Liver (tissue), 9 donors: ENCODE data around the gene SYNPO2. TPM values are rescaled to one million over a fixed set of nuclear protein-coding genes. Genes with fewer than 3 reads are reported as not detected.

ENCODE experiments used
- DNase-seq: peaks from one replicate; pipeline ENCODE4 v3.0.0-alpha.2; 2017; ENCODE audit warnings: low spot score
- H3K27ac ChIP-seq, 2 donors: one replicate each; pipeline ENCODE4 v1.7.0; 2013; ENCODE audit warnings: inconsistent platforms in 2 of 2, low read length in 2 of 2, control low read depth in 1 of 2, low read depth in 1 of 2, mild to moderate bottlenecking in 1 of 2
- H3K27me3 ChIP-seq, 4 donors: one replicate each; pipeline versions ENCODE4 v1.6.1 to v1.7.0; 2013; ENCODE audit warnings: low read length in 3 of 4, inconsistent platforms in 1 of 4, mild to moderate bottlenecking in 1 of 4, moderate library complexity in 1 of 4; ENCODE audit not compliant: control insufficient read depth in 4 of 4, insufficient read depth in 4 of 4
- H3K36me3 ChIP-seq, 4 donors: one replicate each; pipeline versions ENCODE4 v1.6.1 to v1.7.0; 2013; ENCODE audit warnings: low read length in 3 of 4, mild to moderate bottlenecking in 3 of 4, low read depth in 1 of 4, moderate library complexity in 1 of 4; ENCODE audit not compliant: control insufficient read depth in 4 of 4, insufficient read depth in 3 of 4
- H3K4me1 ChIP-seq, 4 donors: one replicate each; pipeline versions ENCODE4 v1.6.1 to v1.7.0; 2013; ENCODE audit warnings: low read length in 3 of 4, mild to moderate bottlenecking in 3 of 4, moderate library complexity in 1 of 4; ENCODE audit not compliant: control insufficient read depth in 4 of 4, insufficient read depth in 4 of 4
- H3K4me3 ChIP-seq, 3 donors: one replicate each; pipeline versions ENCODE4 v1.6.1 to v1.7.0; 2013; ENCODE audit warnings: low read length in 3 of 3, control low read depth in 1 of 3, low read depth in 1 of 3, mild to moderate bottlenecking in 1 of 3
- H3K9ac ChIP-seq, 2 donors: one replicate each; pipeline ENCODE4 v1.7.0; 2013; ENCODE audit warnings: low read length in 2 of 2, mild to moderate bottlenecking in 2 of 2, moderate library complexity in 2 of 2, control low read depth in 1 of 2, low read depth in 1 of 2
- H3K9me3 ChIP-seq, 4 donors: one replicate each; pipeline versions ENCODE4 v1.6.1 to v1.7.0; 2013; ENCODE audit warnings: low read length in 3 of 4; ENCODE audit not compliant: control insufficient read depth in 4 of 4
- ATF3 ChIP-seq: IDR thresholded peaks from 2 replicates; pipeline ENCODE4 v1.6.1; 2016; ENCODE audit warnings: antibody characterized with exemption
- CTCF ChIP-seq: fragments of 150-350 bp; IDR thresholded peaks from 2 replicates; pipeline ENCODE4 v1.5.1; 2017; ENCODE audit warnings: improper control_type of control experiment, low read depth, low read length; ENCODE audit not compliant: missing input control
- EGR1 ChIP-seq, 2 donors: IDR thresholded peaks; 2 replicates each; pipeline ENCODE4 v1.6.1; 2016 to 2018; ENCODE audit warnings: antibody characterized with exemption in 2 of 2, low read depth in 2 of 2
- FOXA1 ChIP-seq: IDR thresholded peaks from 2 replicates; pipeline ENCODE4 v1.6.1; 2016; ENCODE audit warnings: antibody characterized with exemption
- FOXA2 ChIP-seq: IDR thresholded peaks from 2 replicates; pipeline ENCODE4 v1.6.1; 2016; ENCODE audit warnings: antibody characterized with exemption
- GABPA ChIP-seq, 2 donors: IDR thresholded peaks in 1 of 2; conservative IDR thresholded peaks in 1 of 2; 2 replicates each; pipeline ENCODE4 v1.6.1; 2016; ENCODE audit warnings: antibody characterized with exemption in 2 of 2, mild to moderate bottlenecking in 1 of 2, moderate library complexity in 1 of 2
- HNF4A ChIP-seq, 2 donors: conservative IDR thresholded peaks; 2 replicates each; pipeline ENCODE4 v1.6.1; 2016; ENCODE audit warnings: antibody characterized with exemption in 2 of 2, mild to moderate bottlenecking in 2 of 2
- HNF4G ChIP-seq: IDR thresholded peaks from 2 replicates; pipeline ENCODE4 v1.6.1; 2016; ENCODE audit warnings: antibody characterized with exemption
- JUND ChIP-seq, 2 donors: IDR thresholded peaks; 2 replicates each; pipeline ENCODE4 v1.6.1; 2016; ENCODE audit warnings: antibody characterized with exemption in 2 of 2
- MAX ChIP-seq: IDR thresholded peaks from 2 replicates; pipeline ENCODE4 v1.6.1; 2016; ENCODE audit warnings: antibody characterized with exemption
- NR2F2 ChIP-seq: IDR thresholded peaks from 2 replicates; pipeline ENCODE4 v1.6.1; 2016; ENCODE audit warnings: antibody characterized with exemption
- RAD21 ChIP-seq, 2 donors: IDR thresholded peaks; 2 replicates each; pipeline ENCODE4 v1.6.1; 2016; ENCODE audit warnings: antibody characterized with exemption in 2 of 2, mild to moderate bottlenecking in 2 of 2
- REST ChIP-seq: IDR thresholded peaks from 2 replicates; pipeline ENCODE4 v1.6.1; 2016; ENCODE audit warnings: antibody characterized with exemption, mild to moderate bottlenecking
- RXRA ChIP-seq, 2 donors: IDR thresholded peaks; 2 replicates each; pipeline ENCODE4 v1.6.1; 2017 to 2018; ENCODE audit warnings: antibody characterized with exemption in 2 of 2, mild to moderate bottlenecking in 1 of 2
- SP1 ChIP-seq: IDR thresholded peaks from 2 replicates; pipeline ENCODE4 v1.6.1; 2018; ENCODE audit warnings: antibody characterized with exemption, mild to moderate bottlenecking
- TAF1 ChIP-seq: conservative IDR thresholded peaks from 2 replicates; pipeline ENCODE4 v1.6.1; 2016; ENCODE audit warnings: antibody characterized with exemption, mild to moderate bottlenecking
- YY1 ChIP-seq: IDR thresholded peaks from 2 replicates; pipeline ENCODE4 v1.6.1; 2016; ENCODE audit warnings: antibody characterized with exemption, mild to moderate bottlenecking
- WGBS: extraction: QIAGEN DNeasy Blood & Tissue Kit; methylation state at CpG from one replicate; pipeline ENCODE4 v1.1.7; 2013; 5-methylcytosine and 5-hydroxymethylcytosine counted together
- polyA plus RNA-seq, 2 donors: library from polyadenylated mRNA; stranded (reverse) in 1 of 2; unstranded in 1 of 2; fragments of 200-250 nt in 1 of 2; fragments of >200 nt in 1 of 2; fragmentation: Nextera tagmentation in 1 of 2; extraction: Ambion mirVana in 1 of 2; gene quantifications; one replicate each; pipeline versions ENCODE4 v1.2.1 to v1.2.3, GENCODE V29; 2013 to 2015
- total RNA-seq, 2 donors: library from RNA; depleted of rRNA; stranded (reverse); fragments of >200 nt; gene quantifications; one replicate each; pipeline ENCODE4 v1.2.3, GENCODE V29; 2014
- TF ChIP-seq, protein P1 (sequence below): IDR thresholded peaks from 2 replicates; pipeline ENCODE4 v1.6.1; 2016; ENCODE audit warnings: antibody characterized with exemption
- donor health status: healthy.
- donor health status: healthy.
- donor health status: healthy.
- donor health status: healthy.
- donor health status: healthy.

Gene SYNPO2
- total and polyA plus RNA-seq, 4 donors = 2.4 to 10.9 (median 3.4) TPM

- no peak for DNase-seq
- no peaks in the 10 kb centered on the region for H3K36me3 ChIP-seq
- no peaks in the 10 kb centered on the region for H3K4me1 ChIP-seq
- TF ChIP-seq SP1 = no peak
- TF ChIP-seq HNF4A (conservative IDR thresholded peaks at IDR 0.05) = no peak
- no peak for TF ChIP-seq YY1
- no peak for TF ChIP-seq REST
- TF ChIP-seq RAD21 (IDR thresholded peaks at IDR 0.05) = no peak
- TF ChIP-seq EGR1 (IDR thresholded peaks at IDR 0.05; ENCODE audit: low read depth in 2 of 2) = no peak
- TF ChIP-seq RXRA (IDR thresholded peaks at IDR 0.05) = no peak
- no peak for TF ChIP-seq MAX
- no peak for TF ChIP-seq GABPA (IDR thresholded peaks at IDR 0.05 in 1 of 2, conservative IDR thresholded peaks at IDR 0.05 in 1 of 2)
- TF ChIP-seq NR2F2 = no peak
- TF ChIP-seq FOXA1 = no peak
- TF ChIP-seq TAF1 = no peak
- WGBS = 0% methylated on average over 1 of the region's 1 CpG
- no peak overlapping the region for H3K27ac ChIP-seq
- no peaks in the 10 kb centered on the region for H3K9me3 ChIP-seq
- H3K4me3 ChIP-seq = no peak overlapping the region
- H3K27me3 ChIP-seq = no peaks in the 10 kb centered on the region
- no peak overlapping the region for H3K9ac ChIP-seq
Observed at GRCh38 chr4:118930255-118930654, 41.6 kb downstream of the SYNPO2 start.

DNA sequence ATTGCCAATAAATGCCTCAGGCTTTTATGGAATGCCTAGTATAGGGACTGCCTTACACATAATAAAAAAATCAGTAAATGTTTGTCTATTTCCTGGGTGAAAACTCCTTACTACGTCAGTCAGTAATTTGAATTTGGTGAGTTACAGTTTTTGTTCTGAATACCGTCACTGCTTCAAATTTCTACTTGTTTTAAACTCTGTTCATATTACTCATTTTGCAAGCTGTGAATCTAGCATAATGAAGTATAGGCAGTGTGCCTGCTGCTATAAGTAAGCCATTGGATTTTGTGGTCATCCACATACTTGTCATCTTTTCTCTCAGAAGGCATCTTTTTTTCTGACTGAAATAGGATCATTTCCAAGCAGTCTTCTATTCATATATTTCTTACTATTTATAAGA is 43.1 kb downstream of the SYNPO2 start:
- WGBS = 91% methylated on average over 2 of the region's 2 CpGs
- Histone ChIP-seq H3K27me3 (no peaks in the 10 kb centered on the region), H3K27ac (no peak overlapping the region), H3K36me3 (no peaks in the 10 kb centered on the region), H3K9ac (no peak overlapping the region), H3K4me3 (no peak overlapping the region), H3K9me3 (no peaks in the 10 kb centered on the region), H3K4me1 (no peaks in the 10 kb centered on the region)
- TF ChIP-seq JUND (IDR thresholded peaks at IDR 0.05) (no peak), ATF3 (no peak), FOXA2 (no peak), RXRA (IDR thresholded peaks at IDR 0.05) (no peak), TAF1 (no peak), YY1 (no peak), HNF4G (no peak), REST (no peak), FOXA1 (no peak), NR2F2 (no peak), CTCF (no peak)
- TF ChIP-seq, protein P1, sequence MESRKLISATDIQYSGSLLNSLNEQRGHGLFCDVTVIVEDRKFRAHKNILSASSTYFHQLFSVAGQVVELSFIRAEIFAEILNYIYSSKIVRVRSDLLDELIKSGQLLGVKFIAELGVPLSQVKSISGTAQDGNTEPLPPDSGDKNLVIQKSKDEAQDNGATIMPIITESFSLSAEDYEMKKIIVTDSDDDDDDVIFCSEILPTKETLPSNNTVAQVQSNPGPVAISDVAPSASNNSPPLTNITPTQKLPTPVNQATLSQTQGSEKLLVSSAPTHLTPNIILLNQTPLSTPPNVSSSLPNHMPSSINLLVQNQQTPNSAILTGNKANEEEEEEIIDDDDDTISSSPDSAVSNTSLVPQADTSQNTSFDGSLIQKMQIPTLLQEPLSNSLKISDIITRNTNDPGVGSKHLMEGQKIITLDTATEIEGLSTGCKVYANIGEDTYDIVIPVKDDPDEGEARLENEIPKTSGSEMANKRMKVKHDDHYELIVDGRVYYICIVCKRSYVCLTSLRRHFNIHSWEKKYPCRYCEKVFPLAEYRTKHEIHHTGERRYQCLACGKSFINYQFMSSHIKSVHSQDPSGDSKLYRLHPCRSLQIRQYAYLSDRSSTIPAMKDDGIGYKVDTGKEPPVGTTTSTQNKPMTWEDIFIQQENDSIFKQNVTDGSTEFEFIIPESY = no peak
- no peak for DNase-seq
